Type B pancreatic cell (in vitro differentiated cells): Measurements from ENCODE around the gene ZNF397. TPM values are rescaled to one million over a fixed set of nuclear protein-coding genes. Genes with fewer than 3 reads are reported as not detected.

ENCODE experiments used
- DNase-seq: peaks from one replicate; pipeline ENCODE4 v3.0.0; 2021; ENCODE audit warnings: mixed read lengths; ENCODE audit not compliant: unreplicated experiment; ENCODE audit errors: extremely low spot score
- H3K27ac Mint-ChIP-seq: 2 replicates; pipeline ENCODE4 v1.8.0; 2021; ENCODE audit warnings: mild to moderate bottlenecking, mixed read lengths
- H3K27me3 Mint-ChIP-seq: 2 replicates; pipeline ENCODE4 v1.8.0; 2021; ENCODE audit warnings: mixed read lengths
- H3K36me3 Mint-ChIP-seq: 2 replicates; pipeline ENCODE4 v1.8.0; 2021; ENCODE audit warnings: mixed read lengths
- H3K4me1 Mint-ChIP-seq: one replicate; pipeline ENCODE4 v1.8.0; 2021; ENCODE audit warnings: mixed read lengths; ENCODE audit not compliant: unreplicated experiment
- H3K4me3 Mint-ChIP-seq: 2 replicates; pipeline ENCODE4 v1.8.0; 2021; ENCODE audit warnings: mild to moderate bottlenecking, mixed read lengths
- H3K9me3 Mint-ChIP-seq: 2 replicates; pipeline ENCODE4 v1.8.0; 2021; ENCODE audit warnings: mixed read lengths
- CTCF ChIP-seq: fragments of 200-600 bp; sonication (generic); conservative IDR thresholded peaks from 2 replicates; pipeline ENCODE4 v1.5.0; 2021; ENCODE audit warnings: antibody characterized with exemption, mild to moderate bottlenecking
- long read RNA-seq: library from polyadenylated mRNA; unstranded; transcript quantifications from one replicate; pipeline ENCODE4 v2.0.0, GENCODE V29; 2020
- total RNA-seq: library from RNA; stranded (reverse); gene quantifications from 2 replicates; pipeline ENCODE4 v1.2.1, GENCODE V29; 2021; ENCODE audit warnings: low replicate concordance

Gene ZNF397
- 25.7 and 39.1 TPM in 2 replicates for total RNA-seq
- long read RNA-seq, full-length matches to known transcripts, result 43 of 76 reads
- long read RNA-seq, partial matches to known transcripts, result 3 of 76 reads
- long read RNA-seq, other reads (novel, unspliced or antisense), result 30 of 76 reads

- H3K9me3 Mint-ChIP-seq, result peaks cover 4% of the 10 kb centered on the region
- peak within 1 kb of the TSS; percentile 99 for H3K4me3 Mint-ChIP-seq
- peaks cover 34% of the 10 kb centered on the region for H3K36me3 Mint-ChIP-seq
- TF ChIP-seq CTCF, result no peak
- H3K27ac Mint-ChIP-seq, result peak within 1 kb of the TSS; percentile 99
- peak; percentile 97 for DNase-seq
- no peaks in the 10 kb centered on the region for H3K27me3 Mint-ChIP-seq
- H3K4me1 Mint-ChIP-seq, result peaks cover 5% of the 10 kb centered on the region
Observed at GRCh38 chr18:35240664-35241447, at the start of gene ZNF397. Gene ZNF397 (plus strand): TSS chr18:35241034. CDS start chr18:35242471, 1,437 bp downstream.

- no peak overlapping the region for H3K27ac Mint-ChIP-seq
- TF ChIP-seq CTCF, result no peak
- peaks cover 12% of the 10 kb centered on the region for H3K4me1 Mint-ChIP-seq
- H3K9me3 Mint-ChIP-seq, result no peaks in the 10 kb centered on the region
- H3K4me3 Mint-ChIP-seq, result no peak overlapping the region
- DNase-seq, result no peak
- H3K27me3 Mint-ChIP-seq, result peaks cover 4% of the 10 kb centered on the region
- H3K36me3 Mint-ChIP-seq, result no peaks in the 10 kb centered on the region
Observed at GRCh38 chr18:35191698-35192025, 49.2 kb upstream of the ZNF397 start.

GRCh38 chr18:35192415-35192814 lies 48.4 kb upstream of the ZNF397 start:
- Mint-ChIP-seq H3K27ac (no peak overlapping the region), H3K4me3 (no peak overlapping the region), H3K9me3 (no peaks in the 10 kb centered on the region), H3K36me3 (no peaks in the 10 kb centered on the region), H3K27me3 (peaks cover under 1% of the 10 kb centered on the region), H3K4me1 (peaks cover 12% of the 10 kb centered on the region)
- DNase-seq, result no peak
- no peak for TF ChIP-seq CTCF

- no peak for TF ChIP-seq CTCF
- H3K4me1 Mint-ChIP-seq, result peaks cover 12% of the 10 kb centered on the region
- H3K9me3 Mint-ChIP-seq, result no peaks in the 10 kb centered on the region
- H3K36me3 Mint-ChIP-seq, result no peaks in the 10 kb centered on the region
- no peak overlapping the region for H3K27ac Mint-ChIP-seq
- no peak overlapping the region for H3K4me3 Mint-ChIP-seq
- no peaks in the 10 kb centered on the region for H3K27me3 Mint-ChIP-seq
- DNase-seq, result no peak
Observed at GRCh38 chr18:35193316-35193715, 47.5 kb upstream of the ZNF397 start.

- no peaks in the 10 kb centered on the region for H3K36me3 Mint-ChIP-seq
- H3K27ac Mint-ChIP-seq, result no peak overlapping the region
- no peak overlapping the region for H3K4me3 Mint-ChIP-seq
- H3K4me1 Mint-ChIP-seq, result peaks cover 7% of the 10 kb centered on the region
- no peaks in the 10 kb centered on the region for H3K27me3 Mint-ChIP-seq
- DNase-seq, result no peak
- TF ChIP-seq CTCF, result no peak
- H3K9me3 Mint-ChIP-seq, result no peaks in the 10 kb centered on the region
Observed at GRCh38 chr18:35197296-35197695, 43.5 kb upstream of the ZNF397 start.
